ENCODE data around the gene DNAJB8.

The DNAJB8 gene

DNA sequence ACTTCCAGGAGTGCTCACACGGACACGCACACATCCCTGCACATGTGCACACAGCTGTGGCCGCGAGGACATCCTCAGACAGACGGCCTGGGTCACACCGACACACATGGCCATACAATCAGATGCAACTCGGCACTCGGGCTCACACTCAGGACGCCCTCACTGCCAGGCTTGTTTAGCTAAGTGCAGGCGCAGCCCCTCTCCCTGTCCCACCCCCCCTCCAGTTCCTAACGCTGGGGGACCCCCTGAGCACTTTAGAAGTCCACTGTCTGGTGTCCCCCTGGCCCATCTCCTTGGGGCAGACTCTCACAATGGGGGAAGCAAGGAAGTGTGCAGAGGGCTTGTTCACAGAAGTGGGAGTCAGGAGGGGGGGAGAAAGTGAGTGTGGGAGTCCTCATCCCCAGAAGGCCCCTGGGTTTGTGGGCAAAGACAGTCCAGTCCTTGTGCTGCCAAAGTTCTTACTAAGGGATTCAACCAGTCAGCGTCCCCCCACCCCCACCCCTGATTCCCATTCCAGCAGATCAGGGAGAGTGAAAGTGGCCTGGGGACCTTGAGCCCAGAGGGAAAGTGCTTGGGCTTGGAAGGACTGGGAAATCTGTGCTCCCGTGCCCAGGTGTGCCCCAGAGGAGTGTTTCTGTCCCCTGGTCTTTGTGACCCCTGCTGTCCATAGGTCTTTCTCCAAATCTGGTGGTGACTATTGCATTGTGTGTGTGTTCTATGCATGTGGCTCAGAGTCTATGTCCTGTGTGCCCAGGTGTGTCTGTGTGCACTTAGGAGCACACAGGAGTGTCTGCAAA, 27.1 kb upstream of the DNAJB8 start:
- no peak for DNase-seq (ENCODE audit: low spot score)

DNA sequence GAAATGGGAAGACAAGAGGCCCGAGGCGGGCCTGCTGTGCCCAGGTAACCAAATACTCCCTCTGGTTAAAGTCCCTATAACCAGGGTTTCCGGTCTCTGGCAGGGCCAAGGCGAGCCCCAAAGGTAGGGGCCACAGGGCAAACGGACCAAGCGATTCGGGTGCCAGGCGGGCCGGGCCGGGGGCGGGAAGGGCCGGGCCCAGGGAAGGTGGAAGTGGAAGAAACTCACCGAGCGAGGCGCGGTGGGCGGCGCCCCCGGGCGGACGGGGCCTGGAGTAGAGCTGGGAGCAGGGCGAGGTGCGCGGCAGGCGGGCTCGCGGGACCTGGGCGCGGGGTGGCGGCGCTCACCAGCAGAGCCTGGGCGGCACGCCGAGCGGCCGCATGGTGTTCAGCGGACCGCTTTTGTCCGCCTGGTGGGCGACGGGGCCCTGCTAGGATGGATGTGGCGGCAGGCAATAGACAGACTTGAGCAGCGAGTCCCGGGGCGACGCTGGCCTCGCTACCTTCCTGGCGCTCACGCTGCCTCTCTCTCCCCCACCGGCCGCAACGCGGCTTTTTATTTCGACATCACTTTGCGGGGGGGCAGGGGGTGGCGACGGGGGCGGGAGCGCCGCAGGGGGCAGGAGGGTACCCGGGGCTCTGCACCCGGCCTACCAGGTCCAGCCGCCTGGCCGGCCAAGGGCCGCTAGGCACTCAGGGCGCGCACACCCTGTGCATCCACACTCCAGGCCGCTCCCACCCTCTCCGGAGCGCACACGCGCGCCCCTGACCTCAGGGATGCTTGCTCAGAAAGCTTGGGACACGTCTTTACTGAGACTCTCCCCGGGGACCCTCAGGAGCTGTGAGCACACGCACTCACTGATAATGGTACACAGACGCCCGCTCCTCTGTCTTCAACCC, 26.2 kb upstream of the DNAJB8 start, which contains the start of gene GATA2:
GATA2 (minus strand) TSS at position 531 of the 899 bp plus-strand sequence. CDS start 6,170 bp downstream, outside the sequence.
- DNase-seq (ENCODE audit: low spot score) = no peak

DNA sequence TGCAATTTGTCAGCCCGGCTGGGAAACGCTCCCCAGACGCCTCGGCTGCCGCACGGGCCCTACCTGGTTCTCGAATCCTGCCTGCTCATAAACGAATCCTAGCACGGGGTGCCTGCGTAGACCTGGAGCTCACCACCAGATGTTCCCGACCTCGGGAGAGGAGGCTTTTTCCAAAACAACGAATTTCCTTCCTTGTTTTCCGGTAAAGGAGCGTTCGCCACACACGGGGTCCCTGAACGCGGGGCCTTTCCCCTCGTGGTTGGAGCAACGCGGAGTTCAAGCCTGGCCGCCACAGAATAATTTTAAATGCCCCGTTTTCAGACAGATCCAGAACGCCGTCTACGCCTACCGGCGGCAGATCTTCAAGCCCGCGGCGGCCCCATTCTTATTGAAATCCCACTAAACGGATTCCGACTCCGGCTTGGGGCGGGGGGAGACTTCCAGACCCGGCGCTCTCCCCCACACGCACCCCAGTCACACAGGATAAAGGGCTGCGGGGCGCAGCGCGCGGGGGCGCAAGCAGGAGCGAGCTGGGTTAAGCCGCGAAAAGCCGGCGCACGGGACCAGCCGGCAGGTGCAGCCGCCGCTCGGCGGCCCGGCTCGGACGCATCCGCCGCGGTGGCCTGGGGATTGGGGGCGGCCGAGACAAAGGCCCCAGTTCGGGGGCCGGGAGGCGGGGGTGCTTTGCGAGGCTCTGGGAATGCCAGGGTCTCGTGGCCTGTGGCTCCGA, 25.4 kb upstream of the DNAJB8 start:
- no peak for DNase-seq (ENCODE audit: low spot score)

DNA sequence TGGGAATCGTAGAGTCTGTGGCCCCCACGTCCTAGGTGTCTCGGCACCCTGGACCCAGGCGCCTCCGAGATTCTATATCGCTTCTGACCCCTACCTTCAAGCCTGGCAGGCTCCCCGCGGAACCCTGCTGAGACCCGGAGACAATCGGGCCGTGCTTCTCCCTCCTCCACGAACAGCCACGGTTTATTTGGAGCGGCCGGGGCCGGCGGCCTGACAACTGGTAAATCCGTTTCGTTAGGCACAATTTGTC, 24.9 kb upstream of the DNAJB8 start:
- DNase-seq (ENCODE audit: low spot score) = no peak

DNA sequence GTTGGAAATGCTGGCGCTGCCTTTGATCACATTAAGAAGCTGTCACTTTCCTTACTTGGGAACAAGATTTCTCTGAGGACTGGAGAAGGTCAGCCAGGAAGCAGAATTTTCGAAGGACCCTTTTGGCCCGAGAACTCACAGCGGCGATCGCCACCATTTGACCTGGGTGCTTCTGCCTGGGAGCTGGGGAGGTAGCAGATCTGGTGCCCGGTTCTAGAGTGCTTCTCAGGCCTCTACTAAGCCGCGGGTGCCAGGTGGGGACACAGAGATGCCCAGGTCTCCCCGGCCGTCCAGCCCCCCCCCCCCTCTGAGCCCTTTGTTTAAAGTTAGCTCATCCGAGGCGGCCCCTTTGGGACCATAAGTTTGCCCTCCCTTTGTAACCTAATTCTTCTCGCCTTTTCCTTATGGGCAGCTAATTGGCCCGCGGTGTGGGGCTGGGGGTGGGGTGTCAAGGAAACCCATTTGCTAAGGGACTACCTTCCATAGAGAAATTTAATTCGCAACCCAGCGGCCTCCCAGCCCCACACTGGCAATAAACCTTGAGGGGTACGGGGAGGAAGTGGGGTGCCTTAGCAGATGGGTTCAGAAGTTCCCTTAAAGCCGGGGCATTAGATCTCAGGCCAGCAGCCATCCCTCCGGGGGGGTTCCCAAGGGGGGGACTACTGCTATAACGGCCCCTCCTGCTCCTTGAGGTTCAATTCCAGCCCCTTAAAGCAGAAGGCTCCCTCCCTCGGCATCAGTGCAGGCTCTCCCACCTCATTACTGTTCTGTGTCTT, 24.4 kb upstream of the DNAJB8 start:
- DNase-seq (ENCODE audit: low spot score) = no peak

DNA sequence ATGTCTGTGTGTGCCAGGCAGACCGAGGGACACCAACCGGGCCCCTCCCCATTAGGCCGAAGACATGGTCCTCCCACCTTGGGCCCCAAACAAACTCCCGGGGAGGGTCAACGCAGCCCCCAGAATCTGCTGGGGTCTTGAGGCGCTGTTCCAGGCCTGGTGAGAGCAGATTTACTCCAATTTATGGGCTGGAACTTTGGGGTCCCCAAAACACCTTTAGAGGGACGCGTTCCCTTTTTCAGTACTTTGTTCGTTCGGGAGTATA, 23.9 kb upstream of the DNAJB8 start:
- no peak for DNase-seq (ENCODE audit: low spot score)

DNA sequence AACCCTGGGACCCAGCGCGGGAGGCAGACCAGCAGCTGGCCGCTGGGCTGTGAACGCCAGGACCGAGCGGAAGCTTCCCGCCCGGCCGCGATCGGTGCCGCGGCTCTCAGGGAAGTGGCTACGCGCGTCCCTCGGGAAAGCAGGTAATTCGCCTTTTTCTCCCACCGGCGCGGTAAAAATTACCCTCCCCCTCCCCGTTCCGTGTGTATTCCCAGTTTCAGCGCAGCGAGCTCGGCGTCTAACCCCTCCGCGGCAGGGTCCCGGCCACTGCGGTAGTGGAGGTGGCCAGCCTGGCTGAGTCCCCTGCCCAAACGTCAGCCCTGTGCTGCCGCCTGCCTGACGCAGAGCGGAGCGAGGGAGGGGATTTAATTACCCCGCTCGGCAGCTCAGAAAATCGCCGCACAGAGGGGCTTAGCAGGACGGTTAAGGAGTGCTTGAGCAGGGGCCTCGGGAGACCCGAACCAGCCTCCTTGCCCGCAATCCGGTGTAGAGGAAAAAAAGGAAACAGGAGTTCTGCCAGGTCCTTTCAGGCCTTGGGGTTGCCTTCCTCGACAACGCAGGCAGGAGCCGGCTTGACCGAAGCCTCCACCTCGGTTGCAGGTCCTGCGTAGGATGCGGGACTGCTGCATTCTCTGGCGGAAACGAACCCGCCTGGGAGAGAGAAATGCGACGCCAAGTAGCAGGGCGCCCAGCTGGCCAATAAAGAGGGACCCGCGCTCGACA, 23.4 kb upstream of the DNAJB8 start:
- no peak for DNase-seq (ENCODE audit: low spot score)

DNA sequence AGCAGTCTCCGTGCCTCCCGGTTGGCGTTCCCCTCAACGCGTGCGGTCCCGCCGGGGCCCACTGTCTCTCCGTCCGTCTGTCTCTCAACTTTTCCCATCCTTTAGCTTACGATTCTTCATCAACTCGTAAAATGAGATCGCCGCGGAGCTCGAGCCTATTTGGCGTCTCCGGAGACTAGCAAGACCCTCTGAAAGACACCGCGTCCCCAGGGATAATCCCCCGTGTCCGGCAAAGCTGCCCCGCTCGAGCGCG, 22.9 kb upstream of the DNAJB8 start:
- no peak for DNase-seq (ENCODE audit: low spot score)

DNA sequence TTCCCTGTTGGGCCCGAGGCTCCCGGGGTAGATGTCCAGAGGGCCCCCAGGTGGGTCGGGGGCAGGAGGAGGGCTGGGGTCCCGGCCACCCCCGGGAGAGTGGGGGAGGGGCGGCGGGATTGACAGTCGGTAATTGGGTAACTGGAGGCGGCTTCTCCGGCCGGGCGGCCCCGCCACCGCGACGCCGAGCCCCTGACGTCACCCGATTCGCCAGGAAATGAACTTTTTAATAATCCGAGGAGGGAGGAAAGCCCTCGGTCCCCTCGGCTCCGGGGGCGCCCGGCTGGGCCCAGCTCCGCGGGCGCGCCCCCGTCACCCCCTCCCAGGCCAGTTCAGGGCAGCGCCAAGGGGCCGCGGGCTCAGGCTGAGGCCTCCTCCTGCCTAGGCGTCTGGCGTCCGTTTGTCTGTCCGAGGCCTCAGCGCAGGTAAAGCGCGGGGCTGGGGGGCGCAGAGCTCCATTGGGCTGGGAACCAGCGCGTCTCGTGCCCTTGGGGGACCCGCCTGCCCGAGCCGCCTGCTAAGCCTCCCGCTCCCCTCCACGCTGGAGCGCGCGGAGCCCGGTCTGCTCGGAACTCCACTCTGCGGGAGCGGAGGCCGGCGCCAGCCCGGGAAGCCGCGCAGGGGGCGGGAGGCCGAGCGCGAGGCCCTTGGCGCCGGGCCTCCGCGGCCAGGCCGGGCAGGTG, 22.4 kb upstream of the DNAJB8 start:
- no peak for DNase-seq (ENCODE audit: low spot score)

DNA sequence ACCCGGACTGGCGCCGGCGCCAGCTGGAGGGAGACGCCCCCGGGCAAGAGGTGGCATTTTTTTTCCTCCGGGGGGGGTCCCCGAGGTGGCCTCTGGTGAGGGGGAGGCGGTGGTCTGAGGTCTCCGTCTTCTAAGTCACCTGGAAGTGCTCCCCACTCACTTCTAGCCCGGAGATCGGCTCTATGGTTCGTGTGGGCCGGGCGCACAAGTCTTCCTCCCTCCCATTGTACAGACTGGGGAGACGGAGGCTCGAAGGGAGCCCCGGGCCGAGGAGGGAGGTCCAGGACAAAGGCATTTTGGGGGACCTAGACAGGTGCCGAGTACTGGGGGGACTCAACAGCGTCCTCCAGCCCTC, 21.9 kb upstream of the DNAJB8 start:
- DNase-seq (ENCODE audit: low spot score) = no peak

DNA sequence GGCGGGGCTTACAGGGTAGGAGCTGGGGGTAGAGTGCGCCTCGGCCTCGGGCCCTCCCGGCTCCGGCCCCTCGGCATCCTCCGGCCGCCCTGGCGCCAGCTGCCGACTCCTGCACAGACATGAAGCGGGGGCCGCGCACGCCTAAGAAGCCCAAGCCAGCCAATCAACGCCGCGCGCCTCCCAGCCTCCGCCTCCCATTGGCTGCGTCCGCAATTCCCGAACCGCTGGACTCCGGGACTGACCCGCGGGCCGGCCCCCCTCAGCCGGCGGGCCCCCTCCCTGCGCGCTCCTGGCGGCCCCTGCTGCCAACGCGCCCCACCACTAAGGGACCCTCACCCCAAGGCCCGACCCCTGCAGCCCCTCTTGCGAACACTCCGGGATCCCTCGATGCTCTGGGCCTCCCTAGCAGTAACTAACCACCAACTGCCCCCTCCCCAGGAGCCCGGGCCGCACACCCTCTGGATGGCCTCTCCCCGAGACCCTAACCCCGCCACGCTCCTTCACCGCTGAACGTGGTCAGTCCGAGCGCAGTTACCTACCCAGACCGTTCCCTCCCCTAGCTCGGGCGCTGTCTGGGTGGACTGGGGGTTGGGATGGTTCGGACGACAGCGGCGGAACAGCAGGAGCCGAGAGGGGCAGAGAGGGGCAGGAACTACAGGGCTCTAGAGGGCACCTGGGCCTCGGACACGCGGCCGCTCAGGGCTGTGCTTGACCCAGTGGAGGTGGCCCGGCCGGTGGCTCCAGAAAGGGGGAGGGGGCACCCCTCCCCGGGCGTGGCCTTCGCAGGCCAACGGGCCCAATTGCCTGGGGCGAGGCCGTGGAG, 21.3 kb upstream of the DNAJB8 start:
- DNase-seq (ENCODE audit: low spot score) = no peak

DNA sequence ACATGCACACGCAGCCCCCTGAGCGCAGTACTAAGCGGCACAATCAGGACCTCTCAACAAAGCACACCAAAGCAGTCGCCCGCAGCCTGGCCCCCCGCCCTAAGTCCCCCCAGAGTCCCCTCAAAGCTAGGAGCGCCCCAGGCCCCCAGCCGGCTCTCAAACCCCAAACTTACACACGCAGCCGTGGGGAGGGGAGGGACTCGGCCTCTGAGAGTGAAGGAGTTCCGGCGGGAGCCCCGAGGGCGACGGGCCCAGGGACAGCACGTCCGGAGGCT, 20.8 kb upstream of the DNAJB8 start:
- DNase-seq (ENCODE audit: low spot score) = no peak

DNA sequence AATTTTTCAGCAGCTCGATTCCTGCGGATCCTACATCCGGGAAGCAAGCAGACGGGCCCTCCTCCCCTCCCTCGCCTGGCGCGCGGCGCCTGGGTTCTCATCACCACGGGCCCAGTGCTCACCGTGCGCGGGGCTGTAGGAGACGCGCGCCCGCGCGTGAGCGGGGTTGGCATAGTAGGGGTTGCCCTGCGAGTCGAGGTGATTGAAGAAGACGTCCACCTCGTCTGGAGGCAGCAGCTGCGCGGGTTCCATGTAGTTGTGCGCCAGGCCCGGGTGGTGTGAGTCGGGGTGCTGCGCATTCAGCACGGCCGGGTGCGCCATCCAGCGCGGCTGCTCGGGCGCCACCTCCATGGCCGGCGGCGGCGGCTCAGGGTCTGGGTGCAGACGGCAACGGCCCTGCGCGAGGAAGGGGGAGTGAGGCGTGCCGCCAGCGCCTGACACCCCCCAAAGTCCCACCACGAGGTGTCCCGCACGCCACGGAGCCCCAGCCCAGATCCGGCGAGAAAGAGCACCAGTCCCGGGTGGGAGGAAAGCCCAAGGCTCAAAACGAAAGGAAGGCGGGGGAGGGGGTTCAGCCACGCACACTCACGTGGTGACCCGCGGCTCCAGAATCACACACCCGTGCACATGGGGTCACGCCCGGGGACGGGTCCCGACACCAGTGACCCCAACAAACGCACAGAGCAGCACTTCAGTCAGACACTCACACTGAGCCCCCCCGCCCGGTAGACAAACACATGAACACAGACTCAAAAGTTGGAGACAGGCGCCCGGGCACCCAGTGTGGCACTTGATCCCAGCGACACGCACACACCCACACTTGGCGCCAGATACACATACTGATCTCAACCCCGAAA, 20.2 kb upstream of the DNAJB8 start:
- no peak for DNase-seq (ENCODE audit: low spot score)

DNA sequence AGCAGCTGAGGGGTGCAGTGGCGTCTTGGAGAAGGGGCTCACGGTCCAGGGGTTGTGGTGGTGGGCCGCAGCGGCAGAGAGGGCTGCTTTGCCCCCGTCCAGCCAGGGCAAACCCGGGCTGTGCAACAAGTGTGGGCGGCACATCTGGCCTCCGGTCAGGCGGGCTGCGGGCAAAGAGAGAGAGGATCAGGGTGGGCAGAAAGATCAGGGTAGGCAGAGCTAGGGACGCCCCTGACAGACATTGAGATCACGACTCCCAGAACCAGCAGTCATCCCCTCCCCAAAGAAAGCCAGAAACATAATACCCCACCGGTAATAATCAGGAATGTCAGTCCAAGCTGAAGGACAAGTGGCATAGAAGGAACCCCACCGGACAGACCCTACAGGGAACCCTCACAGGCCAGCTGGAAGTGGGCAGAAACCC, 19.5 kb upstream of the DNAJB8 start:
- no peak for DNase-seq (ENCODE audit: low spot score)

DNA sequence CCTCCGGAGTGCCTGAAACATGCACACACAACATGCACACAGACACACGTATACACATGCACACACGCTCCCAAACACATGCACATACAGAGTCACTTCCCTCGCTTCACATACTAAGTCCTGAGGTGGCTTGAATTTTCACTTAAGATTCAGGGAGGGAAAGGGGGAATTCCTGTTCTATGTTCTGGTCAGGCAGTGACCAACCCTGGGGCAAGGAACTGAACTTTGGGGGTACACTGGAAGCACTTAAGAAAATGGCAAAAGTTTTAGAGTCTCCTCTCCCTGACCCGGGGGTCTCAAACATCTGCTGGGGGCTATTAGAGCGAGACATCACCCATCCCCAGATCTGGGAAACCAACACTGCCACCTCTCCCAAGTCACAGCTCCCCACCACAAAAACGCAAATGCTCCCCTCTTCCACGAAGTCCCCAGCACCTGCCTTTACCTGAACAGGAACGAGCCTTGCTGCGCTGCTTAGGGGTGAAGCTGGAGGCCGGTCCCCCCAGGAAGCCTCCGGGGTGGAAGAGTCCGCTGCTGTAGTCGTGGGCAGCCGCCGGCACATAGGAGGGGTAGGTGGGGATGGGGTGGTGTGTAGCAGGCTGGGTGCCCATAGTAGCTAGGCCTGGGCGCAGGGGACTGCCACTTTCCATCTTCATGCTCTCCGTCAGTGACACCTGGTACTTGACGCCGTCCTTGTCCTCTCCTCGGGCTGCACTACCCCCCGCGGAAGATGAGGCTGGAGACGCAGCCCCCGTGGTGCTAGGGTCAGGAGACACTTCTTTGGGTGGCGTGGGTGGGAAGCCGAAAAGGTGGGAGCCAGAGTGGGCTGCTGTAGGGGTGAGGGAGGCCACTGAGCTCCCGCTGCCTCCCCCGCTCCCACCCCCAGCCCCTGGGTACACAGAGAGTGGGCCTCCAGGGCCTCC, 18.9 kb upstream of the DNAJB8 start:
- no peak for DNase-seq (ENCODE audit: low spot score)

DNA sequence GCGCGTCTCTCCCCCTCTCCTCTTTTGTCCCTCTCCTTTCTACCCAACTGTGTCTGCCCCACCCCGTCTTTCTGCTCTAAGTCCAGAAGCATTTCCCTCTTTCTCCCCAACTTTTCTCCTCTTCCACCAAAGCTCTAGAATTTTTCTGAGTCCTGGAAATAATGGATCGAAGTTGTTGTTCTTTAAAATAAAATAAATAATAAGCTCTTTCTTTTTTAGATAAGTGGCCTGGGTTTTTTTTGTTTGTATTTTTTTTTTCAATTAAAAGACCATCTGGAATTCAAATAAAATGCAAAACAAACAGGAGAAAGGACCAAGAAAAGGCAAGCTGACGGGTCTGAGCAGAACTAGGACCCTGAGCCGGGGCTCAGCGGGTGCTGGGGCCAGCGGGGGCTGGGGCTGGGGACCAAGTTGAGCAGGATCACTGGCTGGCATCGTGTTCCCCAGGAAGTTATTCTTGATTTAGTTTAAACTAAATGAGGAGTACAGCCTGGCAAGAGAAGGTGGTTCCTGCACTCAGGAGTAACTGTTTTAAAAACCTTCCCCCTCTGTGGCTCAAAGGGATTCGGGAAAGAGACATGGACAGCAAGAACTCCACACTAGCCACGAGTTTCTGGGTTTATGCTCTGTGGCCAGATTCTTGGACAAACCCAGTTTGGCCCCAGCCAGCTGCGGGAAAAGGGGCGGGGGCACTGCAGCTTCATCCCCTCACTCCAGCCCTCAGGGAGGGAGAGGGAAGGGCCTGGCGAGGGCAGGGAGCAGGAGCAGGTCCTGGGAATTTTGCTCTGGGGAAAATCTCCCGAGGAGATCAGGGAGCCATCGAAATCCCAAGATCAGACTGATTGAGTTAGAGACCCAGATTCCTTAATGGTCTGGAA, 18.0 kb upstream of the DNAJB8 start:
- DNase-seq (ENCODE audit: low spot score) = no peak

DNA sequence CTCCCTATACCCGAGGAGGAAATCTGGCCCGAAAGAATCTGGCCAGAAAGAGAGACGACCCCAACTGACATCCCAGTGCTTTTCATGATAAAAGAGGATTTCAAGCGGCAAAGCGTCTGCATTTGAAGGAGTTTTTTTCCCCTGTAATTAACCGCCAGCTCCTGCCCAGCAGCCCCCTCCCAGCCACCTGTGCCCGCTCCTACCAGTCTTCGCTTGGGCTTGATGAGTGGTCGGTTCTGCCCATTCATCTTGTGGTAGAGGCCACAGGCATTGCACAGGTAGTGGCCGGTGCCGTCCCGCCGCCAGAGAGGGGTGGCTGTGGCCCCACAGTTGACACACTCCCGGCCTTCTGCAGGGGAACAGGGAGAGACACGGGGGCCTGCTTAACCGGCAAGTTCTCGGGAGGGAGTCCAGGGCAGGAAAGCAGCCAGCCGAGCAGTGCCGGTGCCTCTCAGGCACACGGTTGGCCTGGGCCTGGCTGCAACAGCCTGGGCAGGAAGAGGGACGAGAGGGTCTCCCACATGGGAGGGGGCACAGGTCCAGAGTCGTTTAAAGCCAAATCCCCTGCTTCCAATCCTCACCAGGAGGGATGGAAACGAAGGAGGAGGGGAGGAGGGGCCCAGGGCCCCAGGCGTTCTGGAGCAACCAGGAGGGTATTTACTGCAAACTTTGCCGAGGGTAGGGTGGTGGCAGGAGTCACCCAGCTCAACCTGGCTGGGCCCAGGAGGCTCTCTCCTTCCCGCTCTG, 17.1 kb upstream of the DNAJB8 start:
- no peak for DNase-seq (ENCODE audit: low spot score)

Measured in activated CD4-positive, alpha-beta T cell treated with anti-CD3 and anti-CD28 coated beads, Interleukin-2, Interleukin-4, amounts not matched to agents 100 ng/mL and 50 ng/mL, durations not matched to agents 16 hours and 8 hours (primary cell).